IMR-90 (cell line): ENCODE data around the gene CKAP5. TPM values are rescaled to one million over a fixed set of nuclear protein-coding genes. Genes with fewer than 3 reads are reported as not detected.

Source experiments
- ATAC-seq: fragments of 200-7000 bp; cut with Tn5 transposase; 2 replicates; pipeline ENCODE4 v1.9.1; 2020; ENCODE audit warnings: low read depth, mild to moderate bottlenecking, moderate library complexity
- BruUV-seq: library from RNA; stranded (reverse); fragments of 400-500 nt; replicated peaks from 2 replicates; lab custom pipeline; 2021; lab: Mats Ljungman, UMichigan
- CTCF ChIA-PET: fragments of 300-600 bp; formaldehyde crosslinking; extraction: SDS; loops from one replicate; lab custom pipeline; 2021; ENCODE audit warnings: antibody characterized with exemption; lab: Yijun Ruan, JAX
- POLR2A ChIA-PET: fragments of 300-600 bp; sonication (Branson Sonifier 250); formaldehyde crosslinking; loops from one replicate; lab custom pipeline; 2022; ENCODE audit warnings: antibody characterized with exemption; ENCODE audit not compliant: unreplicated experiment; lab: Charles Lee
- DNase-seq: peaks from one replicate; pipeline ENCODE4 v3.0.0; 2013
- H2AFZ ChIP-seq: replicated peaks from 2 replicates; pipeline ENCODE3; 2013; ENCODE audit warnings: low read length, mild to moderate bottlenecking; ENCODE audit not compliant: poor library complexity
- H2AK5ac ChIP-seq: 2 replicates; pipeline ENCODE4 v1.6.1; 2013; ENCODE audit warnings: low read depth, low read length, inconsistent platforms
- H2AK9ac ChIP-seq: replicated peaks from 2 replicates; pipeline ENCODE3; 2013; ENCODE audit warnings: mild to moderate bottlenecking, low read depth, low read length, moderate library complexity; ENCODE audit not compliant: poor library complexity
- H2BK120ac ChIP-seq: 2 replicates; pipeline ENCODE4 v1.6.1; 2013; ENCODE audit warnings: low read depth, low read length, inconsistent platforms
- H2BK15ac ChIP-seq: 3 replicates; pipeline ENCODE4 v1.6.1; 2013; ENCODE audit warnings: low read depth, low read length, inconsistent platforms
- H2BK20ac ChIP-seq: 2 replicates; pipeline ENCODE4 v1.6.1; 2013; ENCODE audit warnings: low read depth, mild to moderate bottlenecking, inconsistent platforms, low read length, moderate library complexity
- H2BK5ac ChIP-seq: 2 replicates; pipeline ENCODE4 v1.6.1; 2013; ENCODE audit warnings: mild to moderate bottlenecking, low read depth, low read length, inconsistent platforms; ENCODE audit not compliant: poor library complexity, severe bottlenecking
- H3K14ac ChIP-seq: replicated peaks from 2 replicates; pipeline ENCODE4 v1.6.1; 2013; ENCODE audit warnings: low read depth, low read length, inconsistent platforms
- H3K18ac ChIP-seq: 2 replicates; pipeline ENCODE4 v1.6.1; 2013; ENCODE audit warnings: low read depth, low read length, control low read depth
- H3K23ac ChIP-seq: 2 replicates; pipeline ENCODE4 v1.6.1; 2013; ENCODE audit warnings: low read depth, low read length, inconsistent platforms
- H3K27ac ChIP-seq: 2 replicates; pipeline ENCODE4 v1.5.1; 2013; ENCODE audit warnings: mild to moderate bottlenecking, control low read depth, low read length; ENCODE audit not compliant: insufficient read depth
- H3K27me3 ChIP-seq: 2 replicates; pipeline ENCODE4 v1.6.1; 2013; ENCODE audit warnings: low read length; ENCODE audit not compliant: control insufficient read depth, insufficient read depth
- H3K36me3 ChIP-seq: 2 replicates; pipeline ENCODE4 v1.6.1; 2013; ENCODE audit warnings: low read length, mixed read lengths; ENCODE audit not compliant: control insufficient read depth, insufficient read depth
- H3K4ac ChIP-seq: 2 replicates; pipeline ENCODE4 v1.6.1; 2013; ENCODE audit warnings: low read depth, low read length, inconsistent platforms
- H3K4me1 ChIP-seq: 2 replicates; pipeline ENCODE4 v1.6.1; 2013; ENCODE audit warnings: low read length, mixed read lengths; ENCODE audit not compliant: control insufficient read depth, insufficient read depth
- H3K4me2 ChIP-seq: 2 replicates; pipeline ENCODE4 v1.6.1; 2013; ENCODE audit warnings: low read depth, mild to moderate bottlenecking, control low read depth, low read length, moderate library complexity
- H3K4me3 ChIP-seq: 2 replicates; pipeline ENCODE4 v1.5.1; 2013; ENCODE audit warnings: low read depth, mild to moderate bottlenecking, control low read depth, low read length, moderate library complexity; ENCODE audit not compliant: insufficient read depth
- H3K56ac ChIP-seq: 2 replicates; pipeline ENCODE4 v1.6.1; 2013; ENCODE audit warnings: low read length, inconsistent platforms; ENCODE audit not compliant: insufficient read depth; ENCODE audit errors: extremely low read depth
- H3K79me1 ChIP-seq, 2 experiments: 2 replicates each; pipeline ENCODE4 v1.6.1; 2013; ENCODE audit warnings: low read length in 2 of 2, inconsistent platforms in 1 of 2, low read depth in 1 of 2
- H3K9ac ChIP-seq: 2 replicates; pipeline ENCODE4 v1.6.1; 2013; ENCODE audit warnings: low read depth, low read length, control low read depth
- H3K9me1 ChIP-seq: 2 replicates; pipeline ENCODE4 v1.6.1; 2013; ENCODE audit warnings: low read length, inconsistent platforms; ENCODE audit not compliant: insufficient read depth
- H3K9me3 ChIP-seq: 2 replicates; pipeline ENCODE4 v1.6.1; 2013; ENCODE audit warnings: low read length; ENCODE audit not compliant: control insufficient read depth, insufficient read depth
- H4K20me1 ChIP-seq: 2 replicates; pipeline ENCODE4 v1.6.1; 2013; ENCODE audit warnings: low read length, inconsistent platforms; ENCODE audit not compliant: insufficient read depth
- H4K5ac ChIP-seq: 2 replicates; pipeline ENCODE4 v1.6.1; 2013; ENCODE audit warnings: mild to moderate bottlenecking, low read depth, low read length, control low read depth
- H4K8ac ChIP-seq, 2 experiments: 2 replicates each; pipeline ENCODE4 v1.6.1; 2013; ENCODE audit warnings: low read depth in 2 of 2, low read length in 2 of 2, control low read depth in 1 of 2, inconsistent platforms in 1 of 2
- H4K91ac ChIP-seq: 2 replicates; pipeline ENCODE4 v1.6.1; 2013; ENCODE audit warnings: low read depth, low read length, inconsistent platforms; ENCODE audit not compliant: insufficient read depth
- BHLHE40 ChIP-seq: fragments of 150-350 bp; IDR thresholded peaks from 2 replicates; pipeline ENCODE4 v1.6.1; 2016; ENCODE audit warnings: mild to moderate bottlenecking, low read depth, low read length
- CEBPB ChIP-seq: IDR thresholded peaks from 2 replicates; pipeline ENCODE4 v1.6.1; 2012; ENCODE audit warnings: low read depth, low read length, improper control_type of control experiment
- CHD1 ChIP-seq: IDR thresholded peaks from 2 replicates; pipeline ENCODE4 v1.6.1; 2012; ENCODE audit warnings: low read depth, low read length, improper control_type of control experiment
- FOS ChIP-seq: fragments of 150-350 bp; IDR thresholded peaks from 2 replicates; pipeline ENCODE4 v1.6.1; 2016; ENCODE audit warnings: low read depth, low read length
- MAFK ChIP-seq: IDR thresholded peaks from 2 replicates; pipeline ENCODE4 v1.6.1; 2012; ENCODE audit warnings: low read depth, low read length, improper control_type of control experiment
- MAZ ChIP-seq: IDR thresholded peaks from 2 replicates; pipeline ENCODE4 v1.6.1; 2012; ENCODE audit warnings: low read depth, mild to moderate bottlenecking, low read length, improper control_type of control experiment, moderate library complexity, borderline replicate concordance
- MXI1 ChIP-seq: IDR thresholded peaks from 2 replicates; pipeline ENCODE4 v1.6.1; 2012; ENCODE audit warnings: low read depth, mild to moderate bottlenecking, low read length, moderate library complexity, borderline replicate concordance
- NFE2L2 ChIP-seq: fragments of 150-350 bp; IDR thresholded peaks from 2 replicates; pipeline ENCODE4 v1.6.1; 2016; ENCODE audit warnings: low read depth, mild to moderate bottlenecking, low read length
- POLR2A ChIP-seq: IDR thresholded peaks from 2 replicates; pipeline ENCODE4 v1.6.1; 2012; ENCODE audit warnings: mild to moderate bottlenecking, low read depth, low read length
- RAD21 ChIP-seq: IDR thresholded peaks from 2 replicates; pipeline ENCODE4 v1.6.1; 2012; ENCODE audit warnings: low read length, improper control_type of control experiment
- RCOR1 ChIP-seq: IDR thresholded peaks from 2 replicates; pipeline ENCODE4 v1.6.1; 2012; ENCODE audit warnings: mild to moderate bottlenecking, low read length, improper control_type of control experiment; ENCODE audit not compliant: insufficient replicate concordance
- RFX5 ChIP-seq: IDR thresholded peaks from 2 replicates; pipeline ENCODE4 v1.8.0; 2012; ENCODE audit warnings: low read depth, mild to moderate bottlenecking, low read length, moderate library complexity
- SMC3 ChIP-seq: fragments of 150-350 bp; IDR thresholded peaks from 2 replicates; pipeline ENCODE4 v1.6.1; 2016; ENCODE audit warnings: low read depth, mild to moderate bottlenecking, antibody characterized with exemption, low read length, moderate library complexity
- WGBS, 2 experiments: methylation state at CpG; one replicate each; pipeline versions ENCODE4 v1.1.5 to v1.1.7; 2013; ENCODE audit warnings: missing lambda C conversion rate in 2 of 2; ENCODE audit not compliant: insufficient read length in 1 of 2; ENCODE audit errors: extremely low coverage in 2 of 2; 5-methylcytosine and 5-hydroxymethylcytosine counted together
- dilution Hi-C: fragments of 300-500 bp; cut with HindIII; formaldehyde crosslinking; loops from one replicate; pipeline ENCODE4 v1.14.3; 2018; ENCODE audit warnings: low sequenced_read_pairs; ENCODE audit not compliant: unreplicated experiment
- in situ Hi-C: fragments of 300-500 bp; cut with MboI; formaldehyde crosslinking; loops from 3 replicates; pipeline ENCODE4 v1.14.3; 2019; ENCODE audit warnings: low sequenced_read_pairs, inconsistent platforms, mixed read lengths
- intact Hi-C: fragments of 100-400 bp; cut with micrococcal nuclease; formaldehyde crosslinking; loops from 2 replicates; pipeline ENCODE4 v1.10.0; 2022
- polyA plus RNA-seq, 3 experiments: library from polyadenylated mRNA; depleted of rRNA; stranded (reverse); fragments of >200 nt; gene quantifications; 2 replicates each; pipeline ENCODE4 v1.2.3, GENCODE V29; 2012; ENCODE audit warnings: low replicate concordance in 1 of 3
- total RNA-seq: library from RNA; depleted of rRNA; stranded (reverse); fragments of >200 nt; gene quantifications from 2 replicates; pipeline ENCODE4 v1.2.3, GENCODE V29; 2012
- TF ChIP-seq, protein P1 (sequence below): conservative IDR thresholded peaks from 2 replicates; pipeline ENCODE4 v1.5.1; 2012; ENCODE audit warnings: mild to moderate bottlenecking, low read depth, low read length, improper control_type of control experiment
- TF ChIP-seq, protein P2 (sequence below): fragments of 150-350 bp; IDR thresholded peaks from 2 replicates; pipeline ENCODE4 v1.6.1; 2017; ENCODE audit warnings: mild to moderate bottlenecking, antibody characterized with exemption, low read length, low read depth
- TF ChIP-seq, protein P3 (sequence below): fragments of 150-350 bp; IDR thresholded peaks from 2 replicates; pipeline ENCODE4 v1.6.1; 2016; ENCODE audit warnings: low read depth, mild to moderate bottlenecking, low read length, moderate library complexity, borderline replicate concordance

CKAP5 gene
- total and polyA plus RNA-seq, 2 of the 4 experiments (the other 2 are of a cell fraction) = 59.5 to 79.2 TPM

DNA sequence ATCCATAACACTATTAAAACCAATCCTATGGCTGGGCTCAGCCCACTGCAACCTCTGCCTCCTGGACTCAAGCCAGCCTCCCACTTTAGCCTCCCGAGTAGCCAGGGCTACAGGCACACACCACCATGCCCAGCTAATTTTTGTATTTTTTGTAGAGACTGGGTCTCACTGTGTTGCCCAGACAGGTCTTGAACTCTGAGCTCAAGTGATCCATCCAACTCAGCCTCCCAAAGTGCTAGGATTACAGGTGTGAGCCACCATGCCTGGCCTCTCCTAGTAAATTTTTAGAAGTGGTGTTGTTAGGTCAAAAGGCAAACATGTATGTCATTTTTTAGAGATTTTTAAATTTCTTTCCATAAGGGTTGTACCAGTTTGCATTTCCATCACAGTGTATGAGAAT, 112.8 kb downstream of the CKAP5 start:
- H2AFZ ChIP-seq = no peak overlapping the region
- H3K36me3 ChIP-seq = no peaks in the 10 kb centered on the region
- no peak overlapping the region for H3K27ac ChIP-seq
- no peak overlapping the region for H2BK120ac ChIP-seq
- in situ Hi-C loops (no loop called here), dilution Hi-C loops (no loop called here), intact Hi-C loops (no loop called here)
- no peak overlapping the region for H4K5ac ChIP-seq
- H3K27me3 ChIP-seq = no peaks in the 10 kb centered on the region
- no peaks in the 10 kb centered on the region for H3K4me1 ChIP-seq
- H3K56ac ChIP-seq = no peak overlapping the region
- no peak for DNase-seq
- H3K4me2 ChIP-seq = no peak overlapping the region
- H3K4ac ChIP-seq = no peak overlapping the region
- H2BK5ac ChIP-seq = no peak overlapping the region
- H2AK9ac ChIP-seq = no peak overlapping the region
- H3K79me1 ChIP-seq = no peaks in the 10 kb centered on the region
- no peaks in the 10 kb centered on the region for H3K9me3 ChIP-seq
- WGBS, 2 experiments = no CpG with 5 or more reads among the region's 1 CpG
- no peak overlapping the region for H3K9ac ChIP-seq
- H3K14ac ChIP-seq = no peak overlapping the region
- no peak overlapping the region for H2BK20ac ChIP-seq
- ChIA-PET CTCF (no interaction called here), POLR2A (no interaction called here)
- no peak for ATAC-seq
- H4K91ac ChIP-seq = no peak overlapping the region
- no peak overlapping the region for H3K23ac ChIP-seq
- no peak overlapping the region for H2BK15ac ChIP-seq
- no peaks in the 10 kb centered on the region for H4K20me1 ChIP-seq
- H3K18ac ChIP-seq = no peak overlapping the region
- no TSS peak for BruUV-seq
- H3K4me3 ChIP-seq = no peak overlapping the region
- no peaks in the 10 kb centered on the region for H3K9me1 ChIP-seq
- no peak overlapping the region for H2AK5ac ChIP-seq
- H4K8ac ChIP-seq = no peak overlapping the region
- TF ChIP-seq MAFK (no peak), BHLHE40 (no peak), POLR2A (no peak), MAZ (no peak), RAD21 (no peak), MXI1 (no peak), RFX5 (no peak), FOS (no peak), RCOR1 (no peak), NFE2L2 (no peak), SMC3 (no peak), CEBPB (no peak), CHD1 (no peak)
- TF ChIP-seq, protein P1, sequence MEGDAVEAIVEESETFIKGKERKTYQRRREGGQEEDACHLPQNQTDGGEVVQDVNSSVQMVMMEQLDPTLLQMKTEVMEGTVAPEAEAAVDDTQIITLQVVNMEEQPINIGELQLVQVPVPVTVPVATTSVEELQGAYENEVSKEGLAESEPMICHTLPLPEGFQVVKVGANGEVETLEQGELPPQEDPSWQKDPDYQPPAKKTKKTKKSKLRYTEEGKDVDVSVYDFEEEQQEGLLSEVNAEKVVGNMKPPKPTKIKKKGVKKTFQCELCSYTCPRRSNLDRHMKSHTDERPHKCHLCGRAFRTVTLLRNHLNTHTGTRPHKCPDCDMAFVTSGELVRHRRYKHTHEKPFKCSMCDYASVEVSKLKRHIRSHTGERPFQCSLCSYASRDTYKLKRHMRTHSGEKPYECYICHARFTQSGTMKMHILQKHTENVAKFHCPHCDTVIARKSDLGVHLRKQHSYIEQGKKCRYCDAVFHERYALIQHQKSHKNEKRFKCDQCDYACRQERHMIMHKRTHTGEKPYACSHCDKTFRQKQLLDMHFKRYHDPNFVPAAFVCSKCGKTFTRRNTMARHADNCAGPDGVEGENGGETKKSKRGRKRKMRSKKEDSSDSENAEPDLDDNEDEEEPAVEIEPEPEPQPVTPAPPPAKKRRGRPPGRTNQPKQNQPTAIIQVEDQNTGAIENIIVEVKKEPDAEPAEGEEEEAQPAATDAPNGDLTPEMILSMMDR = no peak
- TF ChIP-seq, protein P2, sequence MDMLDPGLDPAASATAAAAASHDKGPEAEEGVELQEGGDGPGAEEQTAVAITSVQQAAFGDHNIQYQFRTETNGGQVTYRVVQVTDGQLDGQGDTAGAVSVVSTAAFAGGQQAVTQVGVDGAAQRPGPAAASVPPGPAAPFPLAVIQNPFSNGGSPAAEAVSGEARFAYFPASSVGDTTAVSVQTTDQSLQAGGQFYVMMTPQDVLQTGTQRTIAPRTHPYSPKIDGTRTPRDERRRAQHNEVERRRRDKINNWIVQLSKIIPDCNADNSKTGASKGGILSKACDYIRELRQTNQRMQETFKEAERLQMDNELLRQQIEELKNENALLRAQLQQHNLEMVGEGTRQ = no peak
- TF ChIP-seq, protein P3, sequence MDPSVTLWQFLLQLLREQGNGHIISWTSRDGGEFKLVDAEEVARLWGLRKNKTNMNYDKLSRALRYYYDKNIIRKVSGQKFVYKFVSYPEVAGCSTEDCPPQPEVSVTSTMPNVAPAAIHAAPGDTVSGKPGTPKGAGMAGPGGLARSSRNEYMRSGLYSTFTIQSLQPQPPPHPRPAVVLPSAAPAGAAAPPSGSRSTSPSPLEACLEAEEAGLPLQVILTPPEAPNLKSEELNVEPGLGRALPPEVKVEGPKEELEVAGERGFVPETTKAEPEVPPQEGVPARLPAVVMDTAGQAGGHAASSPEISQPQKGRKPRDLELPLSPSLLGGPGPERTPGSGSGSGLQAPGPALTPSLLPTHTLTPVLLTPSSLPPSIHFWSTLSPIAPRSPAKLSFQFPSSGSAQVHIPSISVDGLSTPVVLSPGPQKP = no peak
